Lower leg skin (tissue), 3 donors: ENCODE measurements around the gene ZHX3.

Experiments
- POLR2A ChIP-seq, 2 donors: fragments of 450-650 bp; IDR thresholded peaks; one replicate each; pipeline ENCODE4 v1.6.1; 2016 to 2017; ENCODE audit warnings: antibody characterized with exemption in 2 of 2, mild to moderate bottlenecking in 1 of 2, moderate library complexity in 1 of 2
- TF ChIP-seq, protein P1 (sequence below), 3 donors: fragments of 450-650 bp; IDR thresholded peaks; one replicate each; pipeline ENCODE4 v1.5.1; 2016; ENCODE audit warnings: antibody characterized with exemption in 3 of 3, mild to moderate bottlenecking in 3 of 3, moderate library complexity in 2 of 3

DNA sequence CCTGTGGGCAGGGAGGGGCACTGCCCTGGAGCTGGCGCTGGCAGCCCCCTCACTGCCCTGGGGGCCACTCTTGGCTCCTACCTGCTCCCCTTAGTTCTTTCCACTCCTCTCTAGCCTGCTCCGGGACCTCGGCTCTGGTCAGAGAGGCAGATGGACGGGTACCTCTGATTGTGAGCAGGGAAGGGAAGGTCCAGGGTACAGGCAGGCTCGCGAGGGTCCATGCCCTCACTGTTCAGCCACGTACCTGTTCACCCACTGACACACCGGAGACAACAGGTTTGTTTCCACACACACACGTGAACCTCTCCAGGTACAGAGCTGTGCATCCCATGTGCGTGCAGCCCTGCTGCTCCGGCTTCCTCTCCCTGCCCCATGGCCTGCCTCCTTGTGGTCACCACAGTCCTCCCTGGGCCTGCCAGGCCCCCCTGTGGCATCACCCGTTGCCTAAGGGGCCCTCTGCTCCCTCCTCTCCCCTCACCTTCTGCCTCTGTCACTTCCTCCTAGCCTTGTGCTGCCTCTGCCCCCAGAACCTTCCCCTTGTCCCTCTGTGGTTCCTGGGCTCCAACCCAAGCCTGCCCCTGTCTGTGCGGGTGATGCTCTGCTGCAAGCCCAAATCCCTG is 46.8 kb upstream of the ZHX3 start:
- TF ChIP-seq, protein P1, sequence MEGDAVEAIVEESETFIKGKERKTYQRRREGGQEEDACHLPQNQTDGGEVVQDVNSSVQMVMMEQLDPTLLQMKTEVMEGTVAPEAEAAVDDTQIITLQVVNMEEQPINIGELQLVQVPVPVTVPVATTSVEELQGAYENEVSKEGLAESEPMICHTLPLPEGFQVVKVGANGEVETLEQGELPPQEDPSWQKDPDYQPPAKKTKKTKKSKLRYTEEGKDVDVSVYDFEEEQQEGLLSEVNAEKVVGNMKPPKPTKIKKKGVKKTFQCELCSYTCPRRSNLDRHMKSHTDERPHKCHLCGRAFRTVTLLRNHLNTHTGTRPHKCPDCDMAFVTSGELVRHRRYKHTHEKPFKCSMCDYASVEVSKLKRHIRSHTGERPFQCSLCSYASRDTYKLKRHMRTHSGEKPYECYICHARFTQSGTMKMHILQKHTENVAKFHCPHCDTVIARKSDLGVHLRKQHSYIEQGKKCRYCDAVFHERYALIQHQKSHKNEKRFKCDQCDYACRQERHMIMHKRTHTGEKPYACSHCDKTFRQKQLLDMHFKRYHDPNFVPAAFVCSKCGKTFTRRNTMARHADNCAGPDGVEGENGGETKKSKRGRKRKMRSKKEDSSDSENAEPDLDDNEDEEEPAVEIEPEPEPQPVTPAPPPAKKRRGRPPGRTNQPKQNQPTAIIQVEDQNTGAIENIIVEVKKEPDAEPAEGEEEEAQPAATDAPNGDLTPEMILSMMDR (IDR thresholded peaks at IDR 0.05): no peak
- no peak for TF ChIP-seq POLR2A (IDR thresholded peaks at IDR 0.05)
